SK-N-SH treated with all-trans-retinoic acid at 6 μM for 48 hours (cell line): ENCODE measurements around the gene ZMYND19.
"Not testable (repeated sequence)": the region's sequence is repeated elsewhere in the genome, so short reads cannot be mapped to it uniquely, and the experiment has no call there.

ENCODE experiments used
- ATAC-seq: fragments of 200-7000 bp; cut with Tn5 transposase; 3 replicates; pipeline ENCODE4 v1.9.1; 2020; ENCODE audit warnings: mild to moderate bottlenecking, moderate library complexity
- ARNTL ChIP-seq: fragments of 450-650 bp; formaldehyde crosslinking; IDR thresholded peaks from 2 replicates; pipeline ENCODE4 v1.5.0; 2020; ENCODE audit warnings: low read depth, mild to moderate bottlenecking, moderate library complexity, borderline replicate concordance
- BACH2 ChIP-seq: fragments of 250-450 bp; sonication (Bioruptor Pico); IDR thresholded peaks from 2 replicates; pipeline ENCODE4 v1.9.0; 2021; ENCODE audit warnings: mild to moderate bottlenecking, borderline replicate concordance
- CSDC2 ChIP-seq: fragments of 250-450 bp; sonication (Bioruptor Pico); IDR thresholded peaks from 2 replicates; pipeline ENCODE4 v1.5.0; 2020; ENCODE audit warnings: mild to moderate bottlenecking, moderate library complexity
- ESRRG ChIP-seq: fragments of 250-450 bp; sonication (Bioruptor Pico); IDR thresholded peaks from 2 replicates; pipeline ENCODE4 v1.6.1; 2021; ENCODE audit warnings: mild to moderate bottlenecking
- GLIS3 ChIP-seq: fragments of 250-450 bp; sonication (Bioruptor Pico); IDR thresholded peaks from 2 replicates; pipeline ENCODE4 v1.5.0; 2020; ENCODE audit warnings: mild to moderate bottlenecking, moderate library complexity
- ISL1 ChIP-seq: fragments of 250-450 bp; sonication (Bioruptor Pico); IDR thresholded peaks from 2 replicates; pipeline ENCODE4 v2.1.2; 2022; ENCODE audit warnings: mild to moderate bottlenecking, moderate library complexity
- OSR1 ChIP-seq: fragments of 250-450 bp; sonication (Bioruptor Pico); IDR thresholded peaks from 2 replicates; pipeline ENCODE4 v1.8.0; 2022; ENCODE audit warnings: moderate library complexity, mild to moderate bottlenecking, inconsistent platforms
- PPARA ChIP-seq: fragments of 250-450 bp; sonication (Bioruptor Pico); IDR thresholded peaks from 2 replicates; pipeline ENCODE4 v1.5.0; 2020; ENCODE audit warnings: mild to moderate bottlenecking, borderline replicate concordance
- RARB ChIP-seq: fragments of 250-450 bp; sonication (Bioruptor Pico); IDR thresholded peaks from 2 replicates; pipeline ENCODE4 v1.8.0; 2021; ENCODE audit warnings: mild to moderate bottlenecking, moderate library complexity
- SNAI2 ChIP-seq: fragments of 250-450 bp; sonication (Bioruptor Pico); IDR thresholded peaks from 2 replicates; pipeline ENCODE4 v1.5.0; 2020; ENCODE audit warnings: mild to moderate bottlenecking, moderate library complexity
- TOX ChIP-seq: fragments of 250-450 bp; sonication (Bioruptor Pico); IDR thresholded peaks from 2 replicates; pipeline ENCODE4 v1.8.0; 2021; ENCODE audit warnings: mild to moderate bottlenecking, moderate library complexity, borderline replicate concordance
- TSHZ2 ChIP-seq: fragments of 250-450 bp; sonication (Bioruptor Pico); IDR thresholded peaks from 2 replicates; pipeline ENCODE4 v1.5.0; 2020; ENCODE audit warnings: mild to moderate bottlenecking, moderate library complexity
- ZC3H10 ChIP-seq: fragments of 250-450 bp; sonication (Bioruptor Pico); IDR thresholded peaks from 2 replicates; pipeline ENCODE4 v1.5.1; 2021; ENCODE audit warnings: mild to moderate bottlenecking, moderate library complexity
- ZFP30 ChIP-seq: fragments of 450-650 bp; formaldehyde crosslinking; IDR thresholded peaks from 2 replicates; pipeline ENCODE4 v1.5.0; 2022; ENCODE audit warnings: mild to moderate bottlenecking, moderate library complexity
- ZNF565 ChIP-seq: fragments of 450-650 bp; formaldehyde crosslinking; conservative IDR thresholded peaks from 2 replicates; pipeline ENCODE4 v1.5.0; 2020; ENCODE audit warnings: low read depth, mild to moderate bottlenecking, moderate library complexity
- ZNF70 ChIP-seq: fragments of 450-650 bp; formaldehyde crosslinking; IDR thresholded peaks from 2 replicates; pipeline ENCODE4 v1.5.0; 2020; ENCODE audit warnings: mild to moderate bottlenecking, moderate library complexity
- ZNF8 ChIP-seq: fragments of 450-650 bp; formaldehyde crosslinking; IDR thresholded peaks from 2 replicates; pipeline ENCODE4 v1.5.0; 2020; ENCODE audit warnings: mild to moderate bottlenecking, moderate library complexity
- TF ChIP-seq, protein P1 (sequence below): fragments of 250-450 bp; sonication (Bioruptor Pico); IDR thresholded peaks from 2 replicates; pipeline ENCODE4 v1.8.0; 2020; ENCODE audit warnings: mild to moderate bottlenecking, moderate library complexity, borderline replicate concordance
- TF ChIP-seq, protein P2 (sequence below): fragments of 250-450 bp; sonication (Bioruptor Pico); IDR thresholded peaks from 2 replicates; pipeline ENCODE4 v1.5.1; 2021; ENCODE audit warnings: mild to moderate bottlenecking, moderate library complexity
- TF ChIP-seq, protein P3 (sequence below): fragments of 250-450 bp; sonication (Bioruptor Pico); IDR thresholded peaks from 2 replicates; pipeline ENCODE4 v1.8.0; 2021; ENCODE audit warnings: low read depth, mild to moderate bottlenecking, moderate library complexity, borderline replicate concordance
- TF ChIP-seq, protein P4 (sequence below): fragments of 250-450 bp; sonication (Bioruptor Pico); IDR thresholded peaks from 2 replicates; pipeline ENCODE4 v1.5.1; 2020; ENCODE audit warnings: low read depth, mild to moderate bottlenecking, moderate library complexity

ZMYND19 gene

GRCh38 chr9:137551264-137552021 lies 38.9 kb downstream of the ZMYND19 start, which contains the start of gene MRPL41:
Gene MRPL41 (plus strand): TSS chr9:137551879. CDS start chr9:137552082, 203 bp downstream.
- TF ChIP-seq, protein P1, sequence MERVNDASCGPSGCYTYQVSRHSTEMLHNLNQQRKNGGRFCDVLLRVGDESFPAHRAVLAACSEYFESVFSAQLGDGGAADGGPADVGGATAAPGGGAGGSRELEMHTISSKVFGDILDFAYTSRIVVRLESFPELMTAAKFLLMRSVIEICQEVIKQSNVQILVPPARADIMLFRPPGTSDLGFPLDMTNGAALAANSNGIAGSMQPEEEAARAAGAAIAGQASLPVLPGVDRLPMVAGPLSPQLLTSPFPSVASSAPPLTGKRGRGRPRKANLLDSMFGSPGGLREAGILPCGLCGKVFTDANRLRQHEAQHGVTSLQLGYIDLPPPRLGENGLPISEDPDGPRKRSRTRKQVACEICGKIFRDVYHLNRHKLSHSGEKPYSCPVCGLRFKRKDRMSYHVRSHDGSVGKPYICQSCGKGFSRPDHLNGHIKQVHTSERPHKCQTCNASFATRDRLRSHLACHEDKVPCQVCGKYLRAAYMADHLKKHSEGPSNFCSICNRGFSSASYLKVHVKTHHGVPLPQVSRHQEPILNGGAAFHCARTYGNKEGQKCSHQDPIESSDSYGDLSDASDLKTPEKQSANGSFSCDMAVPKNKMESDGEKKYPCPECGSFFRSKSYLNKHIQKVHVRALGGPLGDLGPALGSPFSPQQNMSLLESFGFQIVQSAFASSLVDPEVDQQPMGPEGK (CRISPR knock-in tag) = no peak
- no peak for TF ChIP-seq PPARA (CRISPR knock-in tag)
- TF ChIP-seq TSHZ2 (CRISPR knock-in tag) = no peak
- TF ChIP-seq ESRRG (CRISPR knock-in tag) = no peak
- no peak for TF ChIP-seq ZNF8 (CRISPR knock-in tag)
- no peak for TF ChIP-seq ZC3H10 (CRISPR knock-in tag)
- TF ChIP-seq, protein P2, sequence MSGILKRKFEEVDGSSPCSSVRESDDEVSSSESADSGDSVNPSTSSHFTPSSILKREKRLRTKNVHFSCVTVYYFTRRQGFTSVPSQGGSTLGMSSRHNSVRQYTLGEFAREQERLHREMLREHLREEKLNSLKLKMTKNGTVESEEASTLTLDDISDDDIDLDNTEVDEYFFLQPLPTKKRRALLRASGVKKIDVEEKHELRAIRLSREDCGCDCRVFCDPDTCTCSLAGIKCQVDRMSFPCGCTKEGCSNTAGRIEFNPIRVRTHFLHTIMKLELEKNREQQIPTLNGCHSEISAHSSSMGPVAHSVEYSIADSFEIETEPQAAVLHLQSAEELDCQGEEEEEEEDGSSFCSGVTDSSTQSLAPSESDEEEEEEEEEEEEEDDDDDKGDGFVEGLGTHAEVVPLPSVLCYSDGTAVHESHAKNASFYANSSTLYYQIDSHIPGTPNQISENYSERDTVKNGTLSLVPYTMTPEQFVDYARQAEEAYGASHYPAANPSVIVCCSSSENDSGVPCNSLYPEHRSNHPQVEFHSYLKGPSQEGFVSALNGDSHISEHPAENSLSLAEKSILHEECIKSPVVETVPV (CRISPR knock-in tag) = no peak
- no peak for TF ChIP-seq ZNF565
- TF ChIP-seq SNAI2 = no peak
- TF ChIP-seq GLIS3 (CRISPR knock-in tag) = no peak
- ATAC-seq = peak; percentile 89

DNA sequence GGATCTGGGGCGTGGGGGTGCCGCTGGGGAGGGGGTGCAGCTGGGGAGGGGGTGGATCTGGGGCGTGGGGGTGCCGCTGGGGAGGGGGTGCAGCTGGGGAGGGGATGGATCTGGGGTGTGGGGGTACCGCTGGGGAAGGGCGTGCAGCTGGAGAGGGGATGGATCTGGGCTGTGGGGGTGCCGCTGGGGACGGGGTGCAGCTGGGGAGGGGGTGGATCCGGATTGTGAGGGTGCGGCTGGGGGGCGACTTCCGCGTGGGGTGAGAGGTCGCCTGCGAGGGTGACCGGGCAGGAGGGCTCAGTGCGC lies 39.4 kb downstream of the ZMYND19 start:
- not testable (repeated sequence) for ATAC-seq

- TF ChIP-seq OSR1 (CRISPR knock-in tag) (no peak), RARB (CRISPR knock-in tag) (no peak), ESRRG (CRISPR knock-in tag) (no peak), ZNF8 (CRISPR knock-in tag) (no peak), SNAI2 (no peak), PPARA (CRISPR knock-in tag) (no peak), ISL1 (CRISPR knock-in tag) (no peak), BACH2 (CRISPR knock-in tag) (no peak), ARNTL (no peak), CSDC2 (no peak), ZNF70 (CRISPR knock-in tag) (no peak), GLIS3 (CRISPR knock-in tag) (no peak), ZFP30 (CRISPR knock-in tag) (no peak), TSHZ2 (CRISPR knock-in tag) (no peak), TOX (CRISPR knock-in tag) (no peak)
- TF ChIP-seq, protein P3, sequence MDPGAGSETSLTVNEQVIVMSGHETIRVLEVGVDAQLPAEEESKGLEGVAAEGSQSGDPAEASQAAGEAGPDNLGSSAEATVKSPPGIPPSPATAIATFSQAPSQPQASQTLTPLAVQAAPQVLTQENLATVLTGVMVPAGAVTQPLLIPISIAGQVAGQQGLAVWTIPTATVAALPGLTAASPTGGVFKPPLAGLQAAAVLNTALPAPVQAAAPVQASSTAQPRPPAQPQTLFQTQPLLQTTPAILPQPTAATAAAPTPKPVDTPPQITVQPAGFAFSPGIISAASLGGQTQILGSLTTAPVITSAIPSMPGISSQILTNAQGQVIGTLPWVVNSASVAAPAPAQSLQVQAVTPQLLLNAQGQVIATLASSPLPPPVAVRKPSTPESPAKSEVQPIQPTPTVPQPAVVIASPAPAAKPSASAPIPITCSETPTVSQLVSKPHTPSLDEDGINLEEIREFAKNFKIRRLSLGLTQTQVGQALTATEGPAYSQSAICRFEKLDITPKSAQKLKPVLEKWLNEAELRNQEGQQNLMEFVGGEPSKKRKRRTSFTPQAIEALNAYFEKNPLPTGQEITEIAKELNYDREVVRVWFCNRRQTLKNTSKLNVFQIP (CRISPR knock-in tag) = no peak
- TF ChIP-seq, protein P4, sequence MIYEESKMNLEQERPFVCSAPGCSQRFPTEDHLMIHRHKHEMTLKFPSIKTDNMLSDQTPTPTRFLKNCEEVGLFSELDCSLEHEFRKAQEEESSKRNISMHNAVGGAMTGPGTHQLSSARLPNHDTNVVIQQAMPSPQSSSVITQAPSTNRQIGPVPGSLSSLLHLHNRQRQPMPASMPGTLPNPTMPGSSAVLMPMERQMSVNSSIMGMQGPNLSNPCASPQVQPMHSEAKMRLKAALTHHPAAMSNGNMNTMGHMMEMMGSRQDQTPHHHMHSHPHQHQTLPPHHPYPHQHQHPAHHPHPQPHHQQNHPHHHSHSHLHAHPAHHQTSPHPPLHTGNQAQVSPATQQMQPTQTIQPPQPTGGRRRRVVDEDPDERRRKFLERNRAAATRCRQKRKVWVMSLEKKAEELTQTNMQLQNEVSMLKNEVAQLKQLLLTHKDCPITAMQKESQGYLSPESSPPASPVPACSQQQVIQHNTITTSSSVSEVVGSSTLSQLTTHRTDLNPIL (CRISPR knock-in tag) = no peak
- TF ChIP-seq, protein P1 (CRISPR knock-in tag) = no peak
- peak; percentile 73 for ATAC-seq
Measured at GRCh38 chr9:137550231-137550621, 40.1 kb downstream of the ZMYND19 start, which contains the start of gene PNPLA7. Gene PNPLA7 (minus strand): TSS chr9:137550402. CDS start chr9:137550197, 205 bp downstream.
